Measurements from ENCODE around the gene SEMA3A.
"Not testable (repeated sequence)": the region's sequence is repeated elsewhere in the genome, so short reads cannot be mapped to it uniquely, and the experiment has no call there.

The SEMA3A gene

GRCh38 chr7:84194484-84195271, at the start of gene SEMA3A:
SEMA3A (minus strand) TSS chr7:84194789; CDS start chr7:84194586, 203 bp downstream.
- DNase-seq = no peak

GRCh38 chr7:84243037-84243436, 48.4 kb upstream of the SEMA3A start:
- DNase-seq = not testable (repeated sequence)

GRCh38 chr7:84238596-84238995, 44.0 kb upstream of the SEMA3A start:
- no peak for DNase-seq

GRCh38 chr7:84237533-84238173, 43.1 kb upstream of the SEMA3A start:
- DNase-seq = no peak

GRCh38 chr7:84236398-84236797, 41.8 kb upstream of the SEMA3A start:
- DNase-seq = no peak

GRCh38 chr7:84232646-84233045, 38.1 kb upstream of the SEMA3A start:
- DNase-seq = no peak

- DNase-seq = no peak
Measured at GRCh38 chr7:84231157-84231556, 36.6 kb upstream of the SEMA3A start.

- no peak for DNase-seq
Measured at GRCh38 chr7:84230491-84230890, 35.9 kb upstream of the SEMA3A start.

GRCh38 chr7:84228526-84228925, 33.9 kb upstream of the SEMA3A start:
- no peak for DNase-seq

GRCh38 chr7:84226759-84227158, 32.2 kb upstream of the SEMA3A start:
- peak; percentile 83 for DNase-seq

GRCh38 chr7:84224505-84224904, 29.9 kb upstream of the SEMA3A start:
- DNase-seq = no peak

- DNase-seq = no peak
Measured at GRCh38 chr7:84219310-84219709, 24.7 kb upstream of the SEMA3A start.

- no peak for DNase-seq
Measured at GRCh38 chr7:84218681-84219080, 24.1 kb upstream of the SEMA3A start.

GRCh38 chr7:84216472-84216871, 21.9 kb upstream of the SEMA3A start:
- no peak for DNase-seq

- not testable (repeated sequence) for DNase-seq
Measured at GRCh38 chr7:84214757-84215156, 20.2 kb upstream of the SEMA3A start.

GRCh38 chr7:84210301-84210700, 15.7 kb upstream of the SEMA3A start:
- DNase-seq = no peak

- DNase-seq = no peak
Measured at GRCh38 chr7:84209006-84209405, 14.4 kb upstream of the SEMA3A start.

GRCh38 chr7:84207615-84208014, 13.0 kb upstream of the SEMA3A start:
- no peak for DNase-seq

- DNase-seq = no peak
Measured at GRCh38 chr7:84207025-84207424, 12.4 kb upstream of the SEMA3A start.

GRCh38 chr7:84204655-84205054, 10.1 kb upstream of the SEMA3A start:
- DNase-seq = no peak

GRCh38 chr7:84202855-84203254, 8.3 kb upstream of the SEMA3A start:
- no peak for DNase-seq

GRCh38 chr7:84200859-84201258, 6.3 kb upstream of the SEMA3A start:
- DNase-seq = no peak

- DNase-seq = no peak
Measured at GRCh38 chr7:84199216-84199615, 4.6 kb upstream of the SEMA3A start.

- DNase-seq = no peak
Measured at GRCh38 chr7:84196084-84196503, 1.5 kb upstream of the SEMA3A start.
